Stimulated activated CD8-positive, alpha-beta memory T cell treated with anti-CD3 and anti-CD28 coated beads, Interleukin-4, amount 100 ng/mL, for 1 hour (primary cell): ENCODE results near the gene IL17F.

Experiments
- DNase-seq, 2 donors: peaks; one replicate each; pipeline ENCODE4 v3.0.0-alpha.2; 2020; ENCODE audit warnings: low read depth in 2 of 2, low spot score in 1 of 2

IL17F gene

DNA sequence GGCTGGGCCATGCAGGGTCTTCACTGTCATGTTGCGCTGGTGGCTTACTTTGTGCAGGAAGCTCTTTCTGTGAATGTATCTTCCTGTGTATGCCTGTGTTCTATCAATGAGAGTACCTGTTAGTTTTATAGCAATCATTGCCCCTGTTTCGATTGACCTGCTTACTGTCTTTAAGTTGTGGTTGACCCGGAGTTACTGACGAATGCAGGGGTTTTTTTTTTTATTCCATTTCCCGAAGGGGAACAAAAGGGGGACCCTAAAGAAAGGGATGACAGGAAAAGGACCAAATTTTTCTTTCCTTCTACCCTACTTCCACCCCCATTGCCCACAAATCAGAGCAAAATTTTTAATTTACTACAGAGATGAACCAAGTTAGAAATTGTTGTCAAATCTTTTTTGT is at the start of gene IL17F:
IL17F (minus strand) TSS at position 101 of the 400 bp plus-strand sequence; CDS start at position 30, 71 bp downstream.
- DNase-seq = no peak

DNA sequence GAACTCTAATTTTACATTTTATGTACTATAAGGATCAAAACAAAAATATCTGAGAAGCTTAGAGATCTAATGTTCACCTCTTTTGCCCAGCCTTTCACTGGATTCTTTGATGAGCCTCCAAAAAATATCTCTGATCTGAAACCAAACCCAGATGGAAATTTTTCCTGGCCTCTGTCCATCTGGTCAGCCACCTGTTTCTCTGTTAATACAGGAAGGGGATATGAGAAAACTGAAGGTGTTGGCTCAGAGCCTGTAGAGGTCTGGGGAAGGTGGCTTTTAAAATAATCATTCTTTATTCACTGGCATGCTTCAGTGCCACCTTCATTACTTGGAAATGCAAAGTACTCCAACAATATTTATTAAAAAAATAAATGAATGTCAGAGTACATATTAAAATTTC is 48.8 kb upstream of the IL17F start:
- no peak for DNase-seq

DNA sequence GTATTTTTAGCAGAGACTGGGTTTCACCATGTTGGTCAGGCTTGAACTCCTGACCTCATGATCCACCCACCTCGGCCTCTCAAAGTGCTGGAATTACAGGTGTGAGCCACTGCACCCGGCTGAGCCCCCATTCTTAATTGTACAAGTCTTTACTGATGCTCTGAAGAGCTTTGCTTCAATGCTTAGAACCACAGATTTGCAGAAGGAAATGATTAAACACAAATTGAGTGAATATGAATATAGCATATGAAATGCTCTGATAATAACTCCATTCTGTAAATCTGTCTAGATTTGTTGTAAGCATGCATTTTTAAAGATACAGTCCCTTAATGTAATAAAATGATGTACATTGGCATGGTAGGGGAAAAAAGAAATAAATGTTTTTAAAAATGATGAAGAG is 44.5 kb upstream of the IL17F start:
- no peak for DNase-seq

DNA sequence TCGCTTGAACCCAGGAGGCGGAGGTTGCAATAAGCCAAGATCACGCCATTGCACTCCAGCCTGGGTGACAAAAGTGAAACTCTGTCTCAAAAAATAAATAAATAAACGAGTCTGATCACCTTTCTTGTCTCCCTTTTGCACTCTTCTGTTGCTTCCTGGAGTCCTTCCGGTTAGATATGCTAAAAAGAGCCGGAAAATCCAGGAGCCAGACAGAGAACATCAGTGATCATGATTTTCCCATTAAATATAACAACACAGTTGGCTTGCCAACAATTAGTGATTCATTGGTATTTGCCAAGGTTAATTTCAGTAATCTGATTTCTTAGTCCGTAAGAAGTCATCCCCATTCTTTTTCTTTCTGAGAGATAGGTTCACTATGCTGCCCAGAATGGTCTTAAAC is 43.9 kb upstream of the IL17F start:
- DNase-seq = no peak

DNA sequence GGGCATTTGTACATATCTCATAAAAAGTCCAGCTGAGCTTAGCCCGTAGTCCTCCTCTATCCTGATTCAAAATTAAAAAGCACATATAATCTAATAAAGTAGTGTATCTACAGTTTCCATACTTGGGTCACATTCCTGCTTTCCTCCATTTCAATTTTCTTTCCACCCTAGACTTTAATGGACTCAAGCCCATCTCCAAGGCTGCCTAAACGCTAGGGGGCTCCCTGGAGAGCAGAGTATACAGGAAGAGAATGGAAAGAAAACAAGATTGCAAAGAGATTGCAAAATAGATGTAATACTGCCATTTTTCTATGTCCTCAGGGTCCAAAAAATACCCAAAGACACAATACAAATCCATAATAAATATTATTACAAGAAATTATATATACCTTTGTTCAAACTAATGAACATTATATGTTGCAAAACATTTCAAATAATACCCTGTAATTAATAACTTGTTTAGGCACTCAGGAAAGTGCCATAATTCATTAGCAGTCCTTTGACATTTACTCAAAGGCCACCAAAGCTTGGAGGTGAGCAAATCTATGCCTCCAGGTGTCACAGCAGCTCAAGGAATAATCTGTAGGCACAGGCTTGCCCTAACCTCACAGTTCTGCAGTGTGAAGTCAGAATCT is 42.6 kb upstream of the IL17F start:
- peak in 1 of 2 donors; percentile 23 for DNase-seq

DNA sequence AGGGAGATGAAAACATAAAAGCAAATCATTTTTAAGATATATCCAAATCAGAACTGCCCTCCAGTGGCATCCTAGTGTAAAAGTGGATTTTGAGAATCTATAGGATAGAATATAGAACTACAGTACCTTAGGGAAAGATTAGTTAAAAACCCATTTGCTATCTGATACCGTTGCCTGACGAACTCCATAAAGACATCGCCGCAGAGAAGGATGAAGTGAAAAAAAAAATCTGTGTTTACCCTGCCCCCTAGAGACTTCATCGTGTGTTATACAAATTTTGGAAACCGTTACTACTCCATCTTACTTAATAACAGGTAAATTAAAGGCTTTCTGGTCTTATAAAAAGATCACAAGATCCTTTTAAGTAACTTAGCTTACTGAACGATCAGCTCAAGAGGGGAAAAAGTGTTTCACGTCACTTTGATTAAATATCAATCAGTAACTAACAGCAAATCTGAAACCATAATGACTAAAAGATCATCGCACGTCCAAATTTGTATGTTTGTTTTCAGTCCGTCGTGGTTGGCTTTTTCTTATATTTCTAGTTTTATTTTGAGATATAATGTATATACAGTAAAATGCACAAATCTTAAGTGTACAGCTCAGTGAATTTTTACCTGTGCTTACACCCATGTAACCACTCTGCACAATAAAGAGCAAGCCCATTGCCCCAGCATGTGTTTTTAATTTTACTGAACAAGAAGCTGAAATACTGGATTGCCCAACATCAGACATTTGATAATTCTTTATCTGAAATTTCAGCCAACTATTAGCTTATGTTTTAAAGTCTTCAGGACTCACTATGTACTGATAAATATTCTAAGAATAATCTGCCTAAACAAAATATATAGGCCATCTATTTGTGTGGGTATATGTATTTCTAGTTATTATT is 41.1 kb upstream of the IL17F start:
- no peak for DNase-seq

DNA sequence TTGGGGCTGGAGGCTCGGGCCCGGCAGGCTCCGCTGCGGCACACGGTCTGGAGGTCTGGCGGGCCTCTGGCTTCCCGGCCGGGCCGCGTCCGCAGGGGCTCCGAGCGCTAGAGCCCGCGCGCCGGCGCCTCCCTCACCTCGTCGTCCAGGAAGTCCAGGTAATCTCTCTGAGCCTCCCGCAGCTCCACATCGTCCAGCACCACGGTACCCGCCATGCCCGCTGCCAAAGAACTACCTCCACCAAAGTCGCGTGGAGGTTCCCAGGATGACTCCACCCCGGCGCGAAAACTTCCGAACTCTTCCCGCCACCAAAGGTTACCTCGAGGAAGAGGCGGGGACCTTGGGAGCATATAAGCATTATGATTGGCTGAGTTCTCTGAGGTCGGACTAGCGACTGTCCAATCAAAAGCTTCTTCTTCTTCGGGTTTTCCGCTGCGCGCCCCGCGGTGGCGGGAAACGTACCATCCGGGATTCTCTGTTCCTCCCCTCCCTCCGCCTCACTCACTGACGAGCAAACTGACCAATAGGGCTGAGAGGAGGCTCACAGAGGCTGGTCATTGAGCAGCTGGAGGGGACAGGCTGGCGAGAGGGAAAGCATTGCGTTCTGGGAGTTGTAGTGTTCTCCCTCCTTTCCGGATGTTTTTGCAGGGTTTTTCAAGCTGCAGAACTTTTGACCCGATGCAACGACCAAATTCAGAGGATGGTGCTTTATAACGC is 40.3 kb upstream of the IL17F start, which contains the start of gene MCM3:
MCM3 (minus strand) TSS at position 283 of the 717 bp plus-strand sequence; CDS start at position 215, 68 bp downstream.
- peak; percentile 83 to 88 for DNase-seq

DNA sequence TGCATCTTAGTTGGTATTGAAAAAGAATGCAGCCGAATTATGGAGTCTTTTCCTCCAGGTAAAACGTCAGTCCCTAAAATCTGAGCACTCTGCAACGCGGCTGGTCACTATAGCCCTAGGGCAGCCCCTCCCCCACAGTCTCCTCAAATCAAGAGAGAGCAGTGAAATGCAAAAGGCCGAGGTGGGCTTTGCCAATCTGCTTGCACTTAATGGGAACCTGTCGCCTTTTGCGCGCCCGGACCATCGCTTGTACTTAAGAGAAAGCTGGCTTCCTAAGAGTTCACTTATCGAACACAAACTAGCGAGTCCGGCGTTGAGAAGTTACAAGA is 39.8 kb upstream of the IL17F start:
- DNase-seq = peak in 1 of 2 donors; percentile 0

DNA sequence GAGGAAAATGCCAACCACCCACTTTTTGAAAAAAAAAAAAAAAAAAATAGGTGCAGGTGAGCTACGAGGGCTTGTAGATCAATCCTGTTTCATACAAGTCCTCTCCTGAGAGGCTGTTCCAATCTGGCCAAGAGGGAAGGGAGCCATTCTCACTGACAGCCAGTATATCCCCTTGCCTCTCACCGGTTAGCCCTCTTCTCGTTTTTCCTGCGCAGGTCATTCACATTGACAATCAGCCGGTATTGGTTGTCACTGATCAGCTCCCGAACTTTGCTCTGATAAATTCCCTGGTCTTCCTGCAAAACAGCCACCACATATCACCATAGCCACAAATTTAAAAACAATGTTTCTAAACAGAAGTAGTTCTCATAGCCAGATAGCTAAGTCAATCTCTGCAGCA is 38.8 kb upstream of the IL17F start:
- DNase-seq = no peak

DNA sequence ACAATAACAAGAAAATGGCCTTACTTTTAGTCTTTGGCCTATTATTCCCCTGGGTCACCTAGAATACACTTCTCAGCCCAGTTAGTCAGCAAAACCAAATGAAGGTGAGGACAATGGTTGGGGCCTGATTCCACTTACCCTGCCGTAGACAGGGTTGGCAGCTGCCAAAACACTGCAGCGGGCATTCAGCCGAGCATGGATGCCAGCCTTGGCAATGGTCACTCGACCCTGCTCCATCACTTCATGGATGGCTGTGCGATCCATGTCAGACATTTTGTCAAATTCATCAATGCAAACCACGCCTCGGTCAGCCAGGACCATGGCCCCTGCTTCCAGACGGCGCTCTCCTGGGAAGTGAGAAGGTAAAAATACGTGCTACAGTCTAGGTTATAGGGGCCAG is 31.8 kb upstream of the IL17F start:
- no peak for DNase-seq

DNA sequence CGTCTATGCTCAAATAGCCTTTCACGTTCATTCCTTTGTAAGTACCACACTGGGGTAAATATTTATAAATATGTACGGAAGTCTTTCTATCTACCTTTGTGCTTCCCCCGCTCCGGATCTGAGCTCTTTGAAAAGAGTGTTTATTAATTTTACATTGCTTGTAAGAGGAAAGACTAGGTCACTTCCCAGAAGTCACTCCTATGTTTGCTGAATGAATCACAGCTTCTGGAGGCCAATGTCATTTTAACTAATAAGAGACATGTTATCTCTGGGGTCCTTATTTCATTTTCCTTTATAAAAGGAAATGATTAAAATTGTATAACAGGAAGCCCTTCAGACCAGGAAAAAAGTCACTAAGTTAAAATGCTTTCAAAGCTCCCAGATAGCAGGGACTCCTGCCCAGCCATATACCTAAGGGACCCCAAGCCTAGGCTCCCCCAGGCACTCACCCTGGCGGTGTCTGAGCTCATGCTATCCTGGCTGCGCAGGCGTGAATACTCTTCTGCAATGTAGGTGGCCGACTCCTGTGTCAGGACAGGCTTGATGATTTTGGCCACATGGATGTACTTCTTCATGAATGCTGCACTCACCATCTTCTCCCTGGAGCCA is 27.7 kb upstream of the IL17F start:
- no peak for DNase-seq

DNA sequence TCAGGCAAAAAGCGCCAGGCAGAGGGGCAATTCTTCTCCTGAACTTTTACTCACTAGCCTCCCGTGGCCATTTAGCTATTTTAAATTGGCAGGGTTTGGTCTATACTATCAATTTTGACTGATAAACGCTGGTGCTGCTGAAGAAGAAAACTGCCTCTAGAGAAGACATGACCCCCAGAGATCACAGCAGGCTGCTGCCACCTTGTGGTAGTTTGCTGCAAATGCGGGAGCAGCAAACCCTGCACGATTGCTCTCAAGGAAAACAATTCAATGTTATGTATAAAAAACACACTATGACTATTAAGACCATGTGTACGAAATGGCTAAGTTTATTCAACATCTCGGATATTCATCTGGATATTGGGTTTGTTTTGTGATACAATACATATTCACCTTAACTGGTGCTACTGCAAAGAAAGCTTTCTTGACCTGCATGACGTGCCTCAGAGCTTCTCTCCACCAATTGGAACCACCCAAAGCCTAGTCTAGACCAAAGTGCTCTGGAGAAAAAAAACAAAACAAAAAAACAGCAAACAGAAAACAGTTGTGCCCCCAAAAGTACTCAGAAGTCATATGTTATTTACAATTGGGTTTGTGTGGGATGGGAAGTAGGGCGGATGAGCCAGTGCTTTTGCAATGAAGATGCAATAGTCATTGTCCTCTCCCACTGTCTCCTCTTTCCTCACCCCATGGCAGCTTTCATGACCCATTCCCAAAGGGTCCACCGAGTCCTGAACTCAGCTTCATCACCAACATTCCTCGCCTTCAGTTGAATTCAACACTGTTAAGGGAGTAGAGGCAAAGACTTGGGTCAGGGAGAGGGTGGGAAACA is 19.6 kb upstream of the IL17F start:
- peak; percentile 27 to 46 for DNase-seq

DNA sequence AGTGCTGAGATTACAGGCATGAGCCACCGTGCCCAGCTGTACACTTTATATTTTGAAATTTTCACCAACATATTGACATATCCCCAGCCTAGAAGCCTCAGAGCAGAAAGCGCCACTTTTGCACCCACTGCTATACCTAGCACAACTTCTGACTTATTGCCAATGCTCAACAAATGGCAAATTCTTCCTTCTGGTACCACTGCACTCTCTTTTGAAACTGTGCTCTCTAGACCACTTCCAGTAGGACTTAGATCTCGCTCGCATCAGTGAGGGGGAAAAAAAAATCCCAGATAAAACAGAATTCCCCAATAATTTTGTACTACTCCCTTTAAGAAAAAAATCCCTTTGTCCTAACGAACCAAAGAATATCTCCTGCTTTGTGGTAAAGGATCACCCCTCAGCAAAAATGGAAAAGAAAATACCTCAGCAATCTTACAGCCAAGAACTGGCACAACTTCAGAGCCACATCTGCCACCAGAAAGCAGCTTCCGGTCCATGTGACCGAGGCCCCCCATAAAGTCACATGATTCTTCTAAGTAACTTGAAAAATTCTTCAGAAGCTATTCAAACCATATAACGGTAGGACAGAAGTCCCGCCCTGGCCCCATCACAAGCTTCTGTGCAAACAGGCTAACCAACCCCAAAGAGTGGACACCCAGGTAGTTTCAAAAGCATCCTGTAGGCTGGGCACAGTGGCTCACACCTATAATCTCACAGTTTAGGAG is 18.5 kb upstream of the IL17F start:
- no peak for DNase-seq

DNA sequence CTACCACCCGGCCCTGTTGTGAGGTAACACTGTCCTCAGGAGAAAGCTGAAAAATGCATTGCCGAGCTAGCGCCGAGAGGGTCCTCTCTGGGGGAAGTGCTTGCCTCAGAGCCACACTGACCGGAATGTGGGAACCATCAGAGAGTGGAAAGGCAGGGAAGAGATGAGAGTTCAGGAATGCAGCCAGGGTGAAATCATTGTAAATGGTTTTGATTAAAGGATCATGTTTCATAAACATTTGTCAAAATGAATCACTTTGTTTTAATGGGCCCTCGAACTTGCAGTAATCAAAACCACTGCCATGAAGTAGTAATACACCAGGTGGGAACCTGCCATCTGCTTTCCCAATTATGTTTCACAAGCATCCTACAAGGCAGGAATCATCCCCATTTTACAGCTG is 16.9 kb upstream of the IL17F start:
- DNase-seq = no peak

DNA sequence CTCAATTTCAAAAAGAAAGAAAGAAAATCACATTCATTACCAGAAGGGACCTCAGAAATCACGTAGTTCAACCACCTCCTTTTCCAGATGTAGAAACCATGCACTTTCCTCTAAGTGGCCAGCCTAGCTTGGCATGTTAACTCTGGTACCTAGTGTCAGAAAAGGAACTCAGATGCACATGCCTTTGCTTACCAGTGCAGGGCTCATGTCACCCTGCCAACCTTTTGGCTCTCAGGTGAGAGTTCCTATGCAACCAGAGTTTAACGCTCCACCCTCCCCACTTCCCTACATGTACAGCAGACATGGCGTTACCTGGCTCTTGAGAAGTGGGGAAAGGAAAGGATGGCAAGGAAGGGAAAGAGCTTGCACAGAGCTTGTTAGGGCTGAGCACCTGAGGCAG is 16.3 kb upstream of the IL17F start:
- no peak for DNase-seq

DNA sequence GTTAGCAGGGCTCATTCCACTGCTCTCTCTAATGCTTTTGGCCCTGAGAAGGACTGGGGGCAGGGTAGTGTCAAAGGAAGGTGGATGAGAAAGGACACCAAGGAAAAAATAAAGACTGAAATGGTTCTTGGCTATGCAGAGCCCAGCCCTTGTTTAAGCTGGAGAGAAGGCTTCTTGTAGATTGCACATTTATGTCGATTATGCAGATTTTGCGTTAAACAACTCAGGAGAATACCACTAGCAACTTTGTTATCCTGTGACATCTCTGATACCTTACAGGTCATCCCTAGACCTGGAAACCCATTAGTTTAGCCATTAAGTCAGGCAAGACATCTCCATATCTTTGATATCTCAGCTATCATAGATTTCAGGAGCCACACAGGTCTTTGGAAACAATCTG is 11.1 kb upstream of the IL17F start:
- no peak for DNase-seq

DNA sequence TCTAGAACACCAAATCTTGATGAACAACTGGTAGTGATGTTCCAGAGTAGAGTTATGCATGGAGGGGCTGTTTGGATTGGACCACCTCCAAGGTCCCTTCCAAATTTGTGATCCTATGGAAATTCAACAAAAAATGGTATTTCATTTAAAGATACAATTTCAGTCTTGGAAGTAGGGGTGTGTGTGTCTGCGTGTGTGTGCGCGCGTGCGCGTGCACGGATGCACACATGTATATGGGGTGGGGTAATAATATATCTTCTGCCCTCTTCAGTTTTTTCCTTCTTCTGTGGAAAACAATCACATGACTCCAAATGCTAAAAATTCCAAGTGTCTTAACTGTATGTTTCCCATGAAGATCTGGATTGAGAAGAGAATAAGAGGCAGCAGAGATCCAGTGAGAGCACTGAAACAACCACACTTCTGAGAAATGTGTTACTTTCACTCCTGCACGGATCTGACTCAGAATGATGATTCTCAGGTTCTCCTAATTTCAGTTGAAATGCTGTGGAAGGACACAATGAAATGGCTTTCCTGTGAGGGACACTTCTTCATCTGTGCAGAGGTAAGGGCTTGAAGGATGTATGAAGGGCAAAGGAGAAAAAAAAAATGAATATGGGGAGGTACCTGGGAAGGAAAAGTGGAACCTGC is 10.6 kb upstream of the IL17F start:
- DNase-seq = no peak

DNA sequence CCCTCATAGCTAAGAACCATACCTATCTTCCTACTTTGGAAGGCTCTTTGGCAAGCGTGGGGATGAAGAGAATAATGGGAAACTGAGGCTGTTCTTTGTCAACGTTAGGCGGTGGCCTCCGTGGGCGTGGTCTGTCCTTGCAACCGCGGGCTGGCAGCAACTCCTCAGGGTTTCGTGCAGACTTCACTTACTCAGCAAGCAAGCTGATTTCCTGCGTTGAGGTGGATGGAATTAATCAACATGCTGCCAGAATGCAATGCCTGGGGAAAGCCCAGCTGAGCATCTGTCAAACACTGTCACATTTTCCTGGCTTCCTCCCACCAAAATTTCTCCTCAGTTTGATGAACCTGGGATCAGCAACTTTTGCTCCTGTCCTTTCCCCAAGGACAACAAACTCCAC is 9.2 kb upstream of the IL17F start:
- DNase-seq = no peak

DNA sequence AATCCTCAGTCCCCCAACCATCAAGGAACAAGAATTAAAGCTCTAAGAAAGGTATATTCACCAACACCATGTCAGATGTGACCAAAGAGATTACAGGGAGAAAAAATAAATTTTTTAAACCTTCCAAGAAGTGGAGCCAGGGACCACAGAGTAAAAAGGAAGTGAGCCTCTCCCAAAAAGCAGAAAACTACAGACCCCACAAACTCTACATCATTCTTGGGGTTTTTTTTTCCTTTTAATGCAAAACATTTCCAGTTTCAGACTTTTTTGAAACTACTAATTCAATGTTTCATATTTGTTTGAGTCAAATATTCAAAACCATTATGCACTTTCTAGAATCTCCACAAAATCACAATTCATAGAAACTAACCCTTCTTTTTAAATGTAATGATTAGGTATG is 6.8 kb upstream of the IL17F start:
- DNase-seq = no peak

DNA sequence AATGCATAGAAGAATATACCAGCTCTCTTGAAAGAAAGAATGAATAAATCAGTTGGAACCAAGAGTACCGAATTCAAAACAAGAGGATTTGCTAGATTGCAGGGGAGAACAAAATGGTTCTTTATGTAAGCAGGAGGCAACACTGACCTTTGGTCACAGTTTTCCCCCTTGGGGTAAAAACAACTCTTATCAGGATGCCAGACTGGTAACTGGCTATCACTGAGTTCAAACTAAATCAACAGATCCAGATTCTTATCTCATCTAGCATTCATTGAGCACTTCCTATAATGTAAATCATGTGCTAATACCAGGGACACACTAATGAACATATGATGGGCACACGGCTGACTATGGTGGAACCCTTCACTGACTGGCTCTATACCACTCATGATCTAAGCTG is 4.8 kb upstream of the IL17F start:
- no peak for DNase-seq
